CD8-positive, alpha-beta memory T cell (primary cell): ENCODE results near the gene SPA17. TPM values are rescaled to one million over a fixed set of nuclear protein-coding genes. Genes with fewer than 3 reads are reported as not detected.

Experiments used
- CTCF ChIA-PET: fragments of 350-600 bp; sonication (Branson Sonifier 250); formaldehyde crosslinking; loops from one replicate; lab custom pipeline; 2021; ENCODE audit warnings: antibody characterized with exemption; lab: Charles Lee
- POLR2A ChIA-PET: fragments of 350-600 bp; sonication (Branson Sonifier 250); formaldehyde crosslinking; loops from one replicate; lab custom pipeline; 2021; ENCODE audit warnings: antibody characterized with exemption; lab: Charles Lee
- DNase-seq, 5 donors: peaks; one replicate each; pipeline versions ENCODE4 v3.0.0 to v3.0.0-alpha.2; 2020 to 2022; ENCODE audit warnings: mixed read lengths in 1 of 5
- H3K27ac ChIP-seq: one replicate; pipeline ENCODE4 v1.7.0; 2013; ENCODE audit warnings: low read depth, mild to moderate bottlenecking, low read length, moderate library complexity
- H3K27me3 ChIP-seq: 2 replicates; pipeline ENCODE4 v1.7.0; 2013; ENCODE audit warnings: low read length, mild to moderate bottlenecking; ENCODE audit not compliant: insufficient read depth, poor library complexity, severe bottlenecking
- H3K36me3 ChIP-seq: 2 replicates; pipeline ENCODE4 v1.7.0; 2013; ENCODE audit warnings: mild to moderate bottlenecking, low read length, moderate library complexity; ENCODE audit not compliant: insufficient read depth
- H3K4me1 ChIP-seq: 2 replicates; pipeline ENCODE4 v1.7.0; 2013; ENCODE audit warnings: mild to moderate bottlenecking, low read length, moderate library complexity; ENCODE audit not compliant: insufficient read depth
- H3K4me3 ChIP-seq: 2 replicates; pipeline ENCODE4 v1.7.0; 2013; ENCODE audit warnings: mild to moderate bottlenecking, low read length
- H3K9me3 ChIP-seq: 2 replicates; pipeline ENCODE4 v1.7.0; 2013; ENCODE audit warnings: mild to moderate bottlenecking, low read length
- H3K27ac Mint-ChIP-seq, 8 donors: one replicate each; pipeline ENCODE4 v1.8.0; 2020 to 2021; ENCODE audit warnings: mixed read lengths in 8 of 8, mild to moderate bottlenecking in 6 of 8, inconsistent platforms in 3 of 8, moderate library complexity in 3 of 8
- H3K27me3 Mint-ChIP-seq, 2 donors: one replicate each; pipeline ENCODE4 v1.8.0; 2020 to 2021; ENCODE audit warnings: mixed read lengths in 2 of 2, mild to moderate bottlenecking in 1 of 2, moderate library complexity in 1 of 2
- H3K36me3 Mint-ChIP-seq, 3 donors: one replicate each; pipeline ENCODE4 v1.8.0; 2020 to 2021; ENCODE audit warnings: mixed read lengths in 3 of 3, inconsistent platforms in 1 of 3, mild to moderate bottlenecking in 1 of 3
- H3K4me1 Mint-ChIP-seq, 3 donors: one replicate each; pipeline ENCODE4 v1.8.0; 2020 to 2021; ENCODE audit warnings: mixed read lengths in 3 of 3, inconsistent platforms in 1 of 3, mild to moderate bottlenecking in 1 of 3
- H3K4me3 Mint-ChIP-seq, 7 donors: one replicate each; pipeline ENCODE4 v1.8.0; 2020 to 2021; ENCODE audit warnings: mixed read lengths in 7 of 7, mild to moderate bottlenecking in 6 of 7, moderate library complexity in 4 of 7, inconsistent platforms in 2 of 7
- H3K9me3 Mint-ChIP-seq, 5 donors: one replicate each; pipeline ENCODE4 v1.8.0; 2020 to 2022; ENCODE audit warnings: mixed read lengths in 5 of 5, mild to moderate bottlenecking in 3 of 5, moderate library complexity in 2 of 5, inconsistent platforms in 1 of 5
- polyA plus RNA-seq: library from polyadenylated mRNA; unstranded; fragments of 300-500 nt; fragmentation: Illumina TruSeq; gene quantifications from one replicate; pipeline ENCODE4 v1.2.3, GENCODE V29; 2021
- total RNA-seq, 2 experiments: library from RNA; stranded (reverse); gene quantifications; one replicate each; pipeline ENCODE4 v1.2.3, GENCODE V29; 2021

Gene SPA17
- total and polyA plus RNA-seq, 3 experiments from 2014 or later: 1.4 to 3.9 (median 2.2) TPM

GRCh38 chr11:124739479-124740276, 66.0 kb downstream of the SPA17 start, which contains the start of gene NRGN:
TSS of gene NRGN (plus strand) at chr11:124739942. CDS start at chr11:124740085, 143 bp downstream.
- Mint-ChIP-seq H3K27ac (peak within 1 kb of the TSS in 4 of 8 donors; percentile 38 to 95 (median 46)), H3K9me3 (no peaks in the 10 kb centered on the region), H3K36me3 (no peaks in the 10 kb centered on the region), H3K4me3 (peak within 1 kb of the TSS; percentile 80 to 94 (median 84)), H3K27me3 (peaks cover 19 to 28% of the 10 kb centered on the region in 2 donors), H3K4me1 (peaks cover 17 to 20% (median 19%) of the 10 kb centered on the region in 3 donors)
- peaks cover 17% of the 10 kb centered on the region for H3K4me1 ChIP-seq
- H3K36me3 ChIP-seq: no peaks in the 10 kb centered on the region
- H3K4me3 ChIP-seq: peak within 1 kb of the TSS; percentile 79
- CTCF ChIA-PET: interaction anchor here (1.0 to 5.3 kb wide), 4 partner anchors 12 to 24 kb away, joined by 3 to 30 read pairs (median 4); partner anchors contain the start of genes ESAM and VSIG2
- no peaks in the 10 kb centered on the region for H3K9me3 ChIP-seq
- DNase-seq: peak; percentile 71 to 85 (median 78)
- POLR2A ChIA-PET: no interaction called here
- no peaks in the 10 kb centered on the region for H3K27me3 ChIP-seq
- no peak within 1 kb of the TSS for H3K27ac ChIP-seq

- H3K4me1 Mint-ChIP-seq: peaks cover 19 to 24% (median 20%) of the 10 kb centered on the region in 3 donors
- H3K9me3 Mint-ChIP-seq: no peaks in the 10 kb centered on the region
- Histone ChIP-seq H3K4me1 (peaks cover 17% of the 10 kb centered on the region), H3K27ac (no peak overlapping the region), H3K27me3 (no peaks in the 10 kb centered on the region), H3K9me3 (no peaks in the 10 kb centered on the region), H3K4me3 (peak overlapping the region; percentile 79), H3K36me3 (no peaks in the 10 kb centered on the region)
- no peaks in the 10 kb centered on the region for H3K36me3 Mint-ChIP-seq
- H3K4me3 Mint-ChIP-seq: peak overlapping the region; percentile 80 to 94 (median 84)
- DNase-seq: peak; percentile 32 to 68 (median 40)
- CTCF ChIA-PET: interaction anchor here (1.0 to 5.3 kb wide), 4 partner anchors 12 to 24 kb away, joined by 3 to 30 read pairs (median 4); partner anchors contain the start of genes ESAM and VSIG2
- H3K27ac Mint-ChIP-seq: peak overlapping the region in 4 of 8 donors; percentile 38 to 57 (median 46)
- POLR2A ChIA-PET: interaction anchor here (1.0 kb wide), 1 partner anchor 23 kb away, joined by 4 read pairs; no protein-coding TSS in a partner anchor
- H3K27me3 Mint-ChIP-seq: peaks cover 19 to 28% of the 10 kb centered on the region in 2 donors
These were observed 66.7 kb downstream of the SPA17 start for GRCh38 chr11:124740277-124740882.

GRCh38 chr11:124742555-124742954, 68.9 kb downstream of the SPA17 start:
- ChIA-PET POLR2A (no interaction called here), CTCF (interaction anchor here (1.2 to 5.3 kb wide), 4 partner anchors 12 to 88 kb away, joined by 3 to 30 read pairs (median 3); partner anchors contain the start of genes ESAM and MSANTD2)
- no peaks in the 10 kb centered on the region for H3K36me3 ChIP-seq
- no peaks in the 10 kb centered on the region for H3K27me3 ChIP-seq
- no peak for DNase-seq
- H3K36me3 Mint-ChIP-seq: peaks cover 0 to 6% (median 0%) of the 10 kb centered on the region in 3 donors
- H3K4me1 ChIP-seq: peaks cover 26% of the 10 kb centered on the region
- no peak overlapping the region for H3K27ac ChIP-seq
- H3K4me3 ChIP-seq: no peak overlapping the region
- no peak overlapping the region for H3K27ac Mint-ChIP-seq
- H3K27me3 Mint-ChIP-seq: peaks cover 19 to 28% of the 10 kb centered on the region in 2 donors
- no peaks in the 10 kb centered on the region for H3K9me3 Mint-ChIP-seq
- H3K4me1 Mint-ChIP-seq: peaks cover 24 to 34% (median 24%) of the 10 kb centered on the region in 3 donors
- H3K9me3 ChIP-seq: no peaks in the 10 kb centered on the region
- H3K4me3 Mint-ChIP-seq: no peak overlapping the region

- H3K27me3 ChIP-seq: no peaks in the 10 kb centered on the region
- no peak overlapping the region for H3K27ac ChIP-seq
- H3K36me3 ChIP-seq: no peaks in the 10 kb centered on the region
- Mint-ChIP-seq H3K4me1 (peaks cover 24 to 34% (median 24%) of the 10 kb centered on the region in 3 donors), H3K27ac (no peak overlapping the region), H3K4me3 (peak overlapping the region in 2 of 7 donors; percentile 7 to 82), H3K36me3 (peaks cover 0 to 6% (median 0%) of the 10 kb centered on the region in 3 donors), H3K9me3 (no peaks in the 10 kb centered on the region), H3K27me3 (peaks cover 19 to 28% of the 10 kb centered on the region in 2 donors)
- ChIA-PET POLR2A (no interaction called here), CTCF (interaction anchor here (1.4 to 5.3 kb wide), 3 partner anchors 12 to 57 kb away, joined by 3 to 30 read pairs (median 3); partner anchors contain the start of genes ESAM and MSANTD2)
- no peak overlapping the region for H3K4me3 ChIP-seq
- H3K9me3 ChIP-seq: no peaks in the 10 kb centered on the region
- H3K4me1 ChIP-seq: peaks cover 26% of the 10 kb centered on the region
- DNase-seq: no peak
These were observed 69.3 kb downstream of the SPA17 start for GRCh38 chr11:124743050-124743449.

- CTCF ChIA-PET: interaction anchor here (1.0 to 6.2 kb wide), 8 partner anchors 13 to 102 kb away, joined by 3 to 73 read pairs (median 11); partner anchors contain the start of genes ESAM and MSANTD2
- no peak overlapping the region for H3K4me3 ChIP-seq
- H3K27ac Mint-ChIP-seq: peak overlapping the region in 2 of 8 donors; percentile 34 to 78
These were observed 71.6 kb downstream of the SPA17 start for GRCh38 chr11:124745270-124745834.

GRCh38 chr11:124745835-124746620, 72.3 kb downstream of the SPA17 start:
- Histone ChIP-seq H3K9me3 (no peaks in the 10 kb centered on the region), H3K4me1 (peaks cover 11% of the 10 kb centered on the region), H3K4me3 (peak overlapping the region; percentile 97), H3K36me3 (no peaks in the 10 kb centered on the region), H3K27ac (peak overlapping the region; percentile 76), H3K27me3 (no peaks in the 10 kb centered on the region)
- Mint-ChIP-seq H3K27me3 (peaks cover 14 to 19% of the 10 kb centered on the region in 2 donors), H3K27ac (peak overlapping the region; percentile 46 to 93 (median 90)), H3K4me3 (peak overlapping the region; percentile 90 to 97 (median 95)), H3K4me1 (peaks cover 6 to 14% (median 7%) of the 10 kb centered on the region in 3 donors), H3K36me3 (peaks cover 0 to 6% (median 0%) of the 10 kb centered on the region in 3 donors), H3K9me3 (no peaks in the 10 kb centered on the region)
- POLR2A ChIA-PET: interaction anchor here (1.0 to 1.5 kb wide), 7 partner anchors 12 to 823 kb away, joined by 4 to 23 read pairs (median 7); partner anchors contain the start of genes EI24, MSANTD2, SIAE and SPA17
- CTCF ChIA-PET: interaction anchor here (0.5 to 6.2 kb wide), 26 partner anchors 9 to 123 kb away, joined by 3 to 73 read pairs (median 4); partner anchors contain the start of genes ESAM, MSANTD2, SIAE and SPA17
- DNase-seq: peak in 1 of 5 donors; percentile 15

More at GRCh38 chr11:124745270-124745834, 71.6 kb downstream of the SPA17 start:
- H3K27ac ChIP-seq: no peak overlapping the region
- peaks cover 12 to 20% (median 13%) of the 10 kb centered on the region in 3 donors for H3K4me1 Mint-ChIP-seq
- peaks cover 0 to 6% (median 0%) of the 10 kb centered on the region in 3 donors for H3K36me3 Mint-ChIP-seq
- peaks cover 16 to 20% of the 10 kb centered on the region in 2 donors for H3K27me3 Mint-ChIP-seq
- no peaks in the 10 kb centered on the region for H3K27me3 ChIP-seq
- POLR2A ChIA-PET: interaction anchor here (1.3 kb wide), 1 partner anchor 824 kb away, joined by 4 read pairs; the partner anchor contains the start of gene EI24
- peak overlapping the region; percentile 62 to 97 (median 75) for H3K4me3 Mint-ChIP-seq
- no peaks in the 10 kb centered on the region for H3K9me3 ChIP-seq
- no peaks in the 10 kb centered on the region for H3K36me3 ChIP-seq
- no peak for DNase-seq
- no peaks in the 10 kb centered on the region for H3K9me3 Mint-ChIP-seq
- H3K4me1 ChIP-seq: peaks cover 18% of the 10 kb centered on the region
